Endothelial cell of umbilical vein (primary cell): ENCODE measurements around the gene CYP46A1. TPM values are rescaled to one million over a fixed set of nuclear protein-coding genes. Genes with fewer than 3 reads are reported as not detected.

Experiments used
- BruUV-seq: library from RNA; stranded (reverse); fragments of 400-500 nt; replicated peaks from 2 replicates; lab custom pipeline; 2021; lab: Mats Ljungman, UMichigan
- CTCF ChIA-PET: fragments of 300-600, 350-600 bp; sonication (Branson Sonifier 250); formaldehyde crosslinking; loops from one replicate; lab custom pipeline; 2021; ENCODE audit warnings: antibody characterized with exemption, inconsistent platforms; lab: Charles Lee
- POLR2A ChIA-PET: fragments of 300-600, 350-600 bp; sonication (Branson Sonifier 250); formaldehyde crosslinking; loops from one replicate; lab custom pipeline; 2021; ENCODE audit warnings: antibody characterized with exemption, inconsistent platforms; lab: Charles Lee
- DNase-seq: peaks from one replicate; pipeline ENCODE4 v3.0.0-alpha.2; 2011; ENCODE audit warnings: low read depth, low spot score
- FAIRE-seq: peaks from 2 replicates; lab custom pipeline; 2011; peaks lifted over from hg19 to GRCh38; lab: Jason Lieb, UNC
- H2AFZ ChIP-seq: 2 replicates; pipeline ENCODE4 v1.6.0; 2012; ENCODE audit warnings: low read depth, low read length, control low read depth, inconsistent platforms
- H3K27ac ChIP-seq: 2 replicates; pipeline ENCODE4 v1.5.1; 2011; ENCODE audit warnings: low read depth, mild to moderate bottlenecking, control low read depth, low read length, moderate library complexity; ENCODE audit not compliant: insufficient read depth
- H3K27me3 ChIP-seq, 2 experiments: 2 replicates each; pipeline versions ENCODE4 v1.6.0 to v1.6.1; 2011; ENCODE audit warnings: low read length in 2 of 2, mixed read lengths in 1 of 2; ENCODE audit not compliant: control insufficient read depth in 2 of 2, insufficient read depth in 2 of 2
- H3K36me3 ChIP-seq, 2 experiments: 2 replicates in 1 of 2; 3 replicates in 1 of 2; pipeline ENCODE4 v1.5.1; 2011; ENCODE audit warnings: low read length in 2 of 2, mild to moderate bottlenecking in 1 of 2, moderate library complexity in 1 of 2; ENCODE audit not compliant: control insufficient read depth in 2 of 2, insufficient read depth in 2 of 2; ENCODE audit errors: extremely low read depth in 1 of 2
- H3K4me1 ChIP-seq: 3 replicates; pipeline ENCODE4 v1.5.1; 2011; ENCODE audit warnings: mild to moderate bottlenecking, low read length; ENCODE audit not compliant: control insufficient read depth, insufficient read depth; ENCODE audit errors: extremely low read depth
- H3K4me2 ChIP-seq: 2 replicates; pipeline ENCODE4 v1.6.1; 2011; ENCODE audit warnings: low read length, control low read depth, mixed read lengths; ENCODE audit not compliant: insufficient read depth
- H3K4me3 ChIP-seq, 3 experiments: fragments of 200-600 bp in 1 of 3; sonication (generic), shearing (Covaris generic) in 1 of 3; replicated peaks in 1 of 3; 2 replicates each; pipeline ENCODE4 v1.5.1; 2011 to 2016; ENCODE audit warnings: control low read depth in 3 of 3, low read length in 3 of 3, mild to moderate bottlenecking in 2 of 3, inconsistent platforms in 1 of 3, low read depth in 1 of 3, moderate library complexity in 1 of 3; ENCODE audit not compliant: insufficient read depth in 1 of 3
- H3K79me2 ChIP-seq: 2 replicates; pipeline ENCODE4 v1.6.0; 2012; ENCODE audit warnings: low read length, inconsistent platforms; ENCODE audit not compliant: control insufficient read depth, insufficient read depth
- H3K9ac ChIP-seq: replicated peaks from 2 replicates; pipeline ENCODE3; 2011; ENCODE audit warnings: low read length, control low read depth; ENCODE audit not compliant: insufficient read depth; ENCODE audit errors: extremely low read depth
- H3K9me1 ChIP-seq: replicated peaks from 3 replicates; pipeline ENCODE4 v1.6.0; 2011; ENCODE audit warnings: mild to moderate bottlenecking, low read length; ENCODE audit not compliant: control insufficient read depth, insufficient read depth; ENCODE audit errors: extremely low read depth
- H3K9me3 ChIP-seq: replicated peaks from 2 replicates; pipeline ENCODE4 v1.5.1; 2012; ENCODE audit warnings: low read length, inconsistent platforms; ENCODE audit not compliant: control insufficient read depth, insufficient read depth
- H4K20me1 ChIP-seq: replicated peaks from 2 replicates; pipeline ENCODE3; 2011; ENCODE audit warnings: mild to moderate bottlenecking, low read length; ENCODE audit not compliant: control insufficient read depth, insufficient read depth; ENCODE audit errors: extremely low read depth
- CTCF ChIP-seq, 2 donors: IDR thresholded peaks; 1 replicate in 1 of 2; 2 replicates in 1 of 2; pipeline ENCODE4 v1.5.1; 2011; ENCODE audit warnings: low read length in 2 of 2, mild to moderate bottlenecking in 2 of 2, moderate library complexity in 2 of 2, control low read depth in 1 of 2, inconsistent platforms in 1 of 2, low read depth in 1 of 2; ENCODE audit not compliant: insufficient read depth in 1 of 2; ENCODE audit errors: extremely low read depth in 1 of 2
- EZH2 ChIP-seq: IDR thresholded peaks from 2 replicates; pipeline ENCODE4 v1.6.1; 2012; ENCODE audit warnings: borderline replicate concordance, low read depth, mild to moderate bottlenecking, moderate library complexity, low read length, inconsistent platforms; ENCODE audit not compliant: severe bottlenecking
- FOS ChIP-seq: IDR thresholded peaks from 2 replicates; pipeline ENCODE4 v1.6.1; 2011; ENCODE audit warnings: mild to moderate bottlenecking, low read length, moderate library complexity, borderline replicate concordance; ENCODE audit not compliant: insufficient read depth
- GATA2 ChIP-seq: IDR thresholded peaks from 2 replicates; pipeline ENCODE4 v1.7.0; 2011; ENCODE audit warnings: low read depth, mild to moderate bottlenecking, moderate library complexity, mixed read lengths, low read length; ENCODE audit not compliant: insufficient read length, insufficient read depth
- JUN ChIP-seq: IDR thresholded peaks from 2 replicates; pipeline ENCODE4 v1.6.1; 2011; ENCODE audit warnings: borderline replicate concordance, low read depth; ENCODE audit not compliant: insufficient read length, insufficient read depth
- MAX ChIP-seq: IDR thresholded peaks from 2 replicates; pipeline ENCODE4 v1.6.1; 2011; ENCODE audit not compliant: insufficient read depth, insufficient read length
- MYC ChIP-seq: IDR thresholded peaks from one replicate; pipeline ENCODE4 v1.6.1; 2011; ENCODE audit warnings: mild to moderate bottlenecking, low read depth, low read length
- POLR2A ChIP-seq: IDR thresholded peaks from 2 replicates; pipeline ENCODE4 v1.6.1; 2012; ENCODE audit warnings: low read depth, mild to moderate bottlenecking, control low read depth, low read length
- POLR2AphosphoS5 ChIP-seq: IDR thresholded peaks from 2 replicates; pipeline ENCODE4 v1.6.1; 2012; ENCODE audit warnings: low read depth, mild to moderate bottlenecking, control low read depth, low read length, moderate library complexity; ENCODE audit not compliant: insufficient read depth
- dilution Hi-C: fragments of 300-500 bp; cut with MboI; formaldehyde crosslinking; loops from one replicate; pipeline ENCODE4 v1.15.0; 2019; ENCODE audit warnings: low sequenced_read_pairs; ENCODE audit not compliant: extremely low pct_ligation_motif_present
- intact Hi-C: fragments of 100-400 bp; cut with micrococcal nuclease; formaldehyde crosslinking; loops from one replicate; pipeline ENCODE4 v1.10.0; 2022
- polyA plus RNA-seq, 4 experiments: library from polyadenylated mRNA; depleted of rRNA in 3 of 4; stranded (reverse) in 3 of 4; unstranded in 1 of 4; fragments of >200 nt; gene quantifications; 2 replicates each; pipeline versions ENCODE4 v1.2.1 to v1.2.3, GENCODE V29; 2011 to 2012; ENCODE audit warnings: missing spikeins in 1 of 4
- total RNA-seq: library from RNA; stranded (reverse); gene quantifications from 2 replicates; pipeline ENCODE4 v1.2.3, GENCODE V29; 2021

The CYP46A1 gene
- total and polyA plus RNA-seq, 2 donors (not counting 3 experiments of a cell fraction or from before 2014, with no cell fraction given): 0.03 to 0.24 TPM

- POLR2A ChIA-PET: no interaction called here
- Histone ChIP-seq H2AFZ (no peak overlapping the region), H3K27ac (no peak overlapping the region), H3K27me3 (peaks cover 0 to 2% of the 10 kb centered on the region in 2 experiments), H3K9ac (no peak overlapping the region), H3K4me1 (no peaks in the 10 kb centered on the region), H3K79me2 (no peaks in the 10 kb centered on the region), H3K4me2 (no peak overlapping the region), H3K4me3 (no peak overlapping the region), H3K9me3 (no peaks in the 10 kb centered on the region), H4K20me1 (no peaks in the 10 kb centered on the region), H3K36me3 (no peaks in the 10 kb centered on the region), H3K9me1 (no peaks in the 10 kb centered on the region)
- dilution Hi-C loops (no loop called here), intact Hi-C loops (no loop called here)
- TF ChIP-seq FOS: no peak
- TF ChIP-seq CTCF (IDR thresholded peaks at IDR 0.05; ENCODE audit: extremely low read depth in 1 of 2, insufficient read depth in 1 of 2, low read depth in 1 of 2, low read length in 2 of 2): no peak
- no peak for TF ChIP-seq GATA2
- TF ChIP-seq MYC: no peak
- TF ChIP-seq MAX: no peak
- no peak for TF ChIP-seq POLR2A
- no peak for TF ChIP-seq POLR2AphosphoS5
- TF ChIP-seq EZH2: no peak
- no peak for TF ChIP-seq JUN
- CTCF ChIA-PET: interaction anchor here (0.8 to 2.4 kb wide), 4 partner anchors 11 to 181 kb away, joined by 3 to 10 read pairs (median 4); no protein-coding TSS in a partner anchor
- FAIRE-seq (no peak), DNase-seq (no peak)
- no TSS peak for BruUV-seq
Observed at GRCh38 chr14:99718811-99719192, 34.7 kb downstream of the CYP46A1 start.
